IMR-90 (cell line): ENCODE measurements around the gene FYB2. TPM values are rescaled to one million over a fixed set of nuclear protein-coding genes. Genes with fewer than 3 reads are reported as not detected.

ENCODE experiments used
- ATAC-seq: fragments of 200-7000 bp; cut with Tn5 transposase; 2 replicates; pipeline ENCODE4 v1.9.1; 2020; ENCODE audit warnings: low read depth, mild to moderate bottlenecking, moderate library complexity
- BruUV-seq: library from RNA; stranded (reverse); fragments of 400-500 nt; replicated peaks from 2 replicates; lab custom pipeline; 2021; lab: Mats Ljungman, UMichigan
- CTCF ChIA-PET: fragments of 300-600 bp; formaldehyde crosslinking; extraction: SDS; loops from one replicate; lab custom pipeline; 2021; ENCODE audit warnings: antibody characterized with exemption; lab: Yijun Ruan, JAX
- POLR2A ChIA-PET: fragments of 300-600 bp; sonication (Branson Sonifier 250); formaldehyde crosslinking; loops from one replicate; lab custom pipeline; 2022; ENCODE audit warnings: antibody characterized with exemption; ENCODE audit not compliant: unreplicated experiment; lab: Charles Lee
- DNase-seq: peaks from one replicate; pipeline ENCODE4 v3.0.0; 2013
- H2AFZ ChIP-seq: replicated peaks from 2 replicates; pipeline ENCODE3; 2013; ENCODE audit warnings: low read length, mild to moderate bottlenecking; ENCODE audit not compliant: poor library complexity
- H2AK5ac ChIP-seq: 2 replicates; pipeline ENCODE4 v1.6.1; 2013; ENCODE audit warnings: low read depth, low read length, inconsistent platforms
- H2AK9ac ChIP-seq: replicated peaks from 2 replicates; pipeline ENCODE3; 2013; ENCODE audit warnings: mild to moderate bottlenecking, low read depth, low read length, moderate library complexity; ENCODE audit not compliant: poor library complexity
- H2BK120ac ChIP-seq: 2 replicates; pipeline ENCODE4 v1.6.1; 2013; ENCODE audit warnings: low read depth, low read length, inconsistent platforms
- H2BK15ac ChIP-seq: 3 replicates; pipeline ENCODE4 v1.6.1; 2013; ENCODE audit warnings: low read depth, low read length, inconsistent platforms
- H2BK20ac ChIP-seq: 2 replicates; pipeline ENCODE4 v1.6.1; 2013; ENCODE audit warnings: low read depth, mild to moderate bottlenecking, inconsistent platforms, low read length, moderate library complexity
- H2BK5ac ChIP-seq: 2 replicates; pipeline ENCODE4 v1.6.1; 2013; ENCODE audit warnings: mild to moderate bottlenecking, low read depth, low read length, inconsistent platforms; ENCODE audit not compliant: poor library complexity, severe bottlenecking
- H3K14ac ChIP-seq: replicated peaks from 2 replicates; pipeline ENCODE4 v1.6.1; 2013; ENCODE audit warnings: low read depth, low read length, inconsistent platforms
- H3K18ac ChIP-seq: 2 replicates; pipeline ENCODE4 v1.6.1; 2013; ENCODE audit warnings: low read depth, low read length, control low read depth
- H3K23ac ChIP-seq: 2 replicates; pipeline ENCODE4 v1.6.1; 2013; ENCODE audit warnings: low read depth, low read length, inconsistent platforms
- H3K27ac ChIP-seq: 2 replicates; pipeline ENCODE4 v1.5.1; 2013; ENCODE audit warnings: mild to moderate bottlenecking, control low read depth, low read length; ENCODE audit not compliant: insufficient read depth
- H3K27me3 ChIP-seq: 2 replicates; pipeline ENCODE4 v1.6.1; 2013; ENCODE audit warnings: low read length; ENCODE audit not compliant: control insufficient read depth, insufficient read depth
- H3K36me3 ChIP-seq: 2 replicates; pipeline ENCODE4 v1.6.1; 2013; ENCODE audit warnings: low read length, mixed read lengths; ENCODE audit not compliant: control insufficient read depth, insufficient read depth
- H3K4ac ChIP-seq: 2 replicates; pipeline ENCODE4 v1.6.1; 2013; ENCODE audit warnings: low read depth, low read length, inconsistent platforms
- H3K4me1 ChIP-seq: 2 replicates; pipeline ENCODE4 v1.6.1; 2013; ENCODE audit warnings: low read length, mixed read lengths; ENCODE audit not compliant: control insufficient read depth, insufficient read depth
- H3K4me2 ChIP-seq: 2 replicates; pipeline ENCODE4 v1.6.1; 2013; ENCODE audit warnings: low read depth, mild to moderate bottlenecking, control low read depth, low read length, moderate library complexity
- H3K4me3 ChIP-seq: 2 replicates; pipeline ENCODE4 v1.5.1; 2013; ENCODE audit warnings: low read depth, mild to moderate bottlenecking, control low read depth, low read length, moderate library complexity; ENCODE audit not compliant: insufficient read depth
- H3K56ac ChIP-seq: 2 replicates; pipeline ENCODE4 v1.6.1; 2013; ENCODE audit warnings: low read length, inconsistent platforms; ENCODE audit not compliant: insufficient read depth; ENCODE audit errors: extremely low read depth
- H3K79me1 ChIP-seq, 2 experiments: 2 replicates each; pipeline ENCODE4 v1.6.1; 2013; ENCODE audit warnings: low read length in 2 of 2, inconsistent platforms in 1 of 2, low read depth in 1 of 2
- H3K9ac ChIP-seq: 2 replicates; pipeline ENCODE4 v1.6.1; 2013; ENCODE audit warnings: low read depth, low read length, control low read depth
- H3K9me1 ChIP-seq: 2 replicates; pipeline ENCODE4 v1.6.1; 2013; ENCODE audit warnings: low read length, inconsistent platforms; ENCODE audit not compliant: insufficient read depth
- H3K9me3 ChIP-seq: 2 replicates; pipeline ENCODE4 v1.6.1; 2013; ENCODE audit warnings: low read length; ENCODE audit not compliant: control insufficient read depth, insufficient read depth
- H4K20me1 ChIP-seq: 2 replicates; pipeline ENCODE4 v1.6.1; 2013; ENCODE audit warnings: low read length, inconsistent platforms; ENCODE audit not compliant: insufficient read depth
- H4K5ac ChIP-seq: 2 replicates; pipeline ENCODE4 v1.6.1; 2013; ENCODE audit warnings: mild to moderate bottlenecking, low read depth, low read length, control low read depth
- H4K8ac ChIP-seq, 2 experiments: 2 replicates each; pipeline ENCODE4 v1.6.1; 2013; ENCODE audit warnings: low read depth in 2 of 2, low read length in 2 of 2, control low read depth in 1 of 2, inconsistent platforms in 1 of 2
- H4K91ac ChIP-seq: 2 replicates; pipeline ENCODE4 v1.6.1; 2013; ENCODE audit warnings: low read depth, low read length, inconsistent platforms; ENCODE audit not compliant: insufficient read depth
- CEBPB ChIP-seq: IDR thresholded peaks from 2 replicates; pipeline ENCODE4 v1.6.1; 2012; ENCODE audit warnings: low read depth, low read length, improper control_type of control experiment
- CHD1 ChIP-seq: IDR thresholded peaks from 2 replicates; pipeline ENCODE4 v1.6.1; 2012; ENCODE audit warnings: low read depth, low read length, improper control_type of control experiment
- CTCF ChIP-seq: conservative IDR thresholded peaks from 2 replicates; pipeline ENCODE4 v1.5.1; 2012; ENCODE audit warnings: mild to moderate bottlenecking, low read depth, low read length, improper control_type of control experiment
- ELK1 ChIP-seq: fragments of 150-350 bp; IDR thresholded peaks from 2 replicates; pipeline ENCODE4 v1.6.1; 2016; ENCODE audit warnings: low read depth, mild to moderate bottlenecking, low read length, moderate library complexity, borderline replicate concordance
- FOS ChIP-seq: fragments of 150-350 bp; IDR thresholded peaks from 2 replicates; pipeline ENCODE4 v1.6.1; 2016; ENCODE audit warnings: low read depth, low read length
- MAZ ChIP-seq: IDR thresholded peaks from 2 replicates; pipeline ENCODE4 v1.6.1; 2012; ENCODE audit warnings: low read depth, mild to moderate bottlenecking, low read length, improper control_type of control experiment, moderate library complexity, borderline replicate concordance
- MXI1 ChIP-seq: IDR thresholded peaks from 2 replicates; pipeline ENCODE4 v1.6.1; 2012; ENCODE audit warnings: low read depth, mild to moderate bottlenecking, low read length, moderate library complexity, borderline replicate concordance
- NFE2L2 ChIP-seq: fragments of 150-350 bp; IDR thresholded peaks from 2 replicates; pipeline ENCODE4 v1.6.1; 2016; ENCODE audit warnings: low read depth, mild to moderate bottlenecking, low read length
- SMC3 ChIP-seq: fragments of 150-350 bp; IDR thresholded peaks from 2 replicates; pipeline ENCODE4 v1.6.1; 2016; ENCODE audit warnings: low read depth, mild to moderate bottlenecking, antibody characterized with exemption, low read length, moderate library complexity
- WGBS, 2 experiments: methylation state at CpG; one replicate each; pipeline versions ENCODE4 v1.1.5 to v1.1.7; 2013; ENCODE audit warnings: missing lambda C conversion rate in 2 of 2; ENCODE audit not compliant: insufficient read length in 1 of 2; ENCODE audit errors: extremely low coverage in 2 of 2; 5-methylcytosine and 5-hydroxymethylcytosine counted together
- dilution Hi-C: fragments of 300-500 bp; cut with HindIII; formaldehyde crosslinking; loops from one replicate; pipeline ENCODE4 v1.14.3; 2018; ENCODE audit warnings: low sequenced_read_pairs; ENCODE audit not compliant: unreplicated experiment
- in situ Hi-C: fragments of 300-500 bp; cut with MboI; formaldehyde crosslinking; loops from 3 replicates; pipeline ENCODE4 v1.14.3; 2019; ENCODE audit warnings: low sequenced_read_pairs, inconsistent platforms, mixed read lengths
- intact Hi-C: fragments of 100-400 bp; cut with micrococcal nuclease; formaldehyde crosslinking; loops from 2 replicates; pipeline ENCODE4 v1.10.0; 2022
- polyA plus RNA-seq, 3 experiments: library from polyadenylated mRNA; depleted of rRNA; stranded (reverse); fragments of >200 nt; gene quantifications; 2 replicates each; pipeline ENCODE4 v1.2.3, GENCODE V29; 2012; ENCODE audit warnings: low replicate concordance in 1 of 3
- total RNA-seq: library from RNA; depleted of rRNA; stranded (reverse); fragments of >200 nt; gene quantifications from 2 replicates; pipeline ENCODE4 v1.2.3, GENCODE V29; 2012

The FYB2 gene
- total and polyA plus RNA-seq, 2 of the 4 experiments (the other 2 are of a cell fraction): under 0.01 TPM; not detected in 1

DNA sequence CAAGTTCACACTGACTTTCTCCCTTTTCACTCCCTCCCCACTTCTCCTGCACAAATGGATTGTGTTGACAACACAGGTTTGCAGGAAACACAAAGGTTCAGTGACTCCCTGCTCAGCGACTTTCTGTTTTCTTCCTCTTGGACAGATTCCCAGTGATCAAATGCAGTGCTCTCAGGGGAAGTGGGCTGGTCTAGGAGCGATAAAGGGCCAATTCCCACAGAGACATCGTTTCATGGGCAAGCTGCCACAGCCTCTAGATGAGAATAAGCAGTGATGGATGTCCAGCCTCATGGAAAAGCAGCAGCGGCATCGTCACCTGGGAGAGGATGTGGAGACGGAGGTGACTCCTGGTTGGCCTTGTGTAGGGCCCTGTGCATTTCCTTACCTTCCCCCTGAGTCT is 30.6 kb downstream of the FYB2 start:
- in situ Hi-C loops (no loop called here), dilution Hi-C loops (no loop called here), intact Hi-C loops (no loop called here)
- ChIA-PET CTCF (no interaction called here), POLR2A (interaction anchor here (0.5 kb wide), 1 partner anchor 198 kb away, joined by 3 read pairs; no protein-coding TSS in a partner anchor)
- ATAC-seq (no peak), DNase-seq (no peak)
- H3K79me1 ChIP-seq: no peaks in the 10 kb centered on the region
- H2BK5ac ChIP-seq: no peak overlapping the region
- no peaks in the 10 kb centered on the region; the same call in 1 of the 2 replicates for H3K4me1 ChIP-seq
- H2BK15ac ChIP-seq: no peak overlapping the region
- no peak overlapping the region for H4K5ac ChIP-seq
- no peaks in the 10 kb centered on the region for H3K9me3 ChIP-seq
- no peaks in the 10 kb centered on the region for H3K9me1 ChIP-seq
- H3K36me3 ChIP-seq: no peaks in the 10 kb centered on the region
- no peak overlapping the region for H2AFZ ChIP-seq
- no peak overlapping the region for H3K56ac ChIP-seq
- no peaks in the 10 kb centered on the region; the same call in 1 of the 2 replicates for H3K27me3 ChIP-seq
- BruUV-seq: no TSS peak
- no peak overlapping the region for H3K4me3 ChIP-seq
- no peak overlapping the region; the same call in 1 of the 2 replicates for H3K4me2 ChIP-seq
- H3K27ac ChIP-seq: no peak overlapping the region
- H2BK120ac ChIP-seq: no peak overlapping the region
- no peak overlapping the region for H4K91ac ChIP-seq
- no peak for TF ChIP-seq CTCF
- no peak for TF ChIP-seq CHD1
- TF ChIP-seq CEBPB: no peak
- TF ChIP-seq SMC3: no peak
- TF ChIP-seq NFE2L2: no peak
- no peak for TF ChIP-seq FOS
- no peak for TF ChIP-seq MAZ
- TF ChIP-seq ELK1: no peak
- no peak for TF ChIP-seq MXI1
- H3K9ac ChIP-seq: no peak overlapping the region
- no peak overlapping the region; the same call in 1 of the 2 replicates for H3K4ac ChIP-seq
- H2AK5ac ChIP-seq: no peak overlapping the region
- no peak overlapping the region for H3K18ac ChIP-seq
- H4K8ac ChIP-seq: no peak overlapping the region
- H3K14ac ChIP-seq: no peak overlapping the region; the same call in 1 of the 2 replicates
- H4K20me1 ChIP-seq: no peaks in the 10 kb centered on the region
- no peak overlapping the region for H2AK9ac ChIP-seq
- H3K23ac ChIP-seq: no peak overlapping the region
- no peak overlapping the region for H2BK20ac ChIP-seq
- 13% methylated on average over 3 of the region's 6 CpGs; no CpG with 5 or more reads in 1 of the 2 experiments for WGBS, 2 experiments
